Stimulated activated CD4-positive, alpha-beta T cell treated with anti-CD3 and anti-CD28 coated beads, TNF-alpha, amount 100 ng/mL, for 48 hours (primary cell): ENCODE measurements around the gene BSCL2.
"Not testable (repeated sequence)": the region's sequence is repeated elsewhere in the genome, so short reads cannot be mapped to it uniquely, and the experiment has no call there.

ENCODE experiments used
- DNase-seq, 3 donors: peaks; one replicate each; pipeline ENCODE4 v3.0.0-alpha.2; 2020; ENCODE audit warnings: low read depth in 3 of 3

BSCL2 gene

DNA sequence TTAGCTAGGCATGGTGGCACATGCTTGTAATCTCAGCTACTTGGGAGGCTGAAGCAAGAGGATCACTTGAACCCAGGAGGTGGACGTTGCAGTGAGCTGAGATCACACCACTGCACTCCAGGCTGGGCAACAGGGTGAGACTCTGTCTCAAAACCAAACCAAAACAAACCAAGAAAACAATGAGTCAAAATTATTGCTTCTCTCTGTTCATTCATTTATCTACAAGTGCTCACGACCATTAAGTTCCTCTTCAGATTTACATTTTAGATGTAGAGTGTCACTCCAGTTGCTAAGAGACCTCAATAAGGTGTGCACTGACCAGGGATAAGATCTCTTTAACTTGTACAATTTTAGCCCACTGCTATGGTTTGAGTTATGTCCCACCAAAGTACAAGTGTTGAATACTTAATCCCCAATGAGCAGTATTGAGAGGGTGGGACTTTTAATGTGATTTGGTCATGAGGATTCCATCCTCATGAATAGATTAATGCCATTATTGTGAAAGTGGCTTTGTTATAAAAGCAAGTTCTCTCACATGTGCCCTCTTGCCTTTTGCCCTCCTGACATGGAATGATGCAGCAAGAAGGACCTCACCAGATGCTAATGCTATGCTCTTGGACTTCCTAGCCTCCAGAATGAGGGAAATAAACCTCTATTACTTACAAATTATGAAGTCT is 12.2 kb upstream of the BSCL2 start:
- DNase-seq = no peak

- DNase-seq = no peak
Measured at GRCh38 chr11:62716816-62717215, 9.6 kb upstream of the BSCL2 start.

GRCh38 chr11:62716206-62716605 is 9.0 kb upstream of the BSCL2 start:
- no peak for DNase-seq

- no peak for DNase-seq
Measured at GRCh38 chr11:62715150-62716130, 8.2 kb upstream of the BSCL2 start.

GRCh38 chr11:62713343-62713742 is 6.1 kb upstream of the BSCL2 start:
- DNase-seq = no peak

- DNase-seq = no peak
Measured at GRCh38 chr11:62712861-62713260, 5.6 kb upstream of the BSCL2 start.

DNA sequence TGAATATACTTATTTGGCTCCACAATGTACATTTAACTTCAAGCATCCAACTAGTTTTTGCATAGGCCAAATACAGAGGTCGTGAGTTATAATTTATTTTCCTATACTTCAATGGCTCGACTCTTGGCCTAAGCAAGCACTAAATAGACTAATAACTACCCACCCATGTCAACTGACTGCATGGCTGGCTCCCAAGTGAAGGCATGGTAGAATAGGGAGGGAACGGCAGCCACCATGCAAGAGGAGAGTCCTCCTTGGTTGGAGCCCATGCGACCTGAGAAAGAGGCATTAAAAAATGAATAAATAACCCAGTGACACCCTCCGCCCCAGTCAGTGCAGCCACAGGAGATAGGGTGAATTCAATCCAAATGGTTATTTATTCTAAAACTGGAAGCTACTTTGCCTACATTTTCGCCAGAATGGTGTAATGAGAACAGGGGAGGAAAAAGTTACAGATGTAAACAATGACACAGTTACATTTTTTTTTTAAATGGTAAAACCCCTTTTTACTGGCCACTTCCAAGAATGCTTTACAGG is 5.1 kb upstream of the BSCL2 start:
- DNase-seq = no peak

- DNase-seq = no peak
Measured at GRCh38 chr11:62710001-62710345, 2.7 kb upstream of the BSCL2 start.

DNA sequence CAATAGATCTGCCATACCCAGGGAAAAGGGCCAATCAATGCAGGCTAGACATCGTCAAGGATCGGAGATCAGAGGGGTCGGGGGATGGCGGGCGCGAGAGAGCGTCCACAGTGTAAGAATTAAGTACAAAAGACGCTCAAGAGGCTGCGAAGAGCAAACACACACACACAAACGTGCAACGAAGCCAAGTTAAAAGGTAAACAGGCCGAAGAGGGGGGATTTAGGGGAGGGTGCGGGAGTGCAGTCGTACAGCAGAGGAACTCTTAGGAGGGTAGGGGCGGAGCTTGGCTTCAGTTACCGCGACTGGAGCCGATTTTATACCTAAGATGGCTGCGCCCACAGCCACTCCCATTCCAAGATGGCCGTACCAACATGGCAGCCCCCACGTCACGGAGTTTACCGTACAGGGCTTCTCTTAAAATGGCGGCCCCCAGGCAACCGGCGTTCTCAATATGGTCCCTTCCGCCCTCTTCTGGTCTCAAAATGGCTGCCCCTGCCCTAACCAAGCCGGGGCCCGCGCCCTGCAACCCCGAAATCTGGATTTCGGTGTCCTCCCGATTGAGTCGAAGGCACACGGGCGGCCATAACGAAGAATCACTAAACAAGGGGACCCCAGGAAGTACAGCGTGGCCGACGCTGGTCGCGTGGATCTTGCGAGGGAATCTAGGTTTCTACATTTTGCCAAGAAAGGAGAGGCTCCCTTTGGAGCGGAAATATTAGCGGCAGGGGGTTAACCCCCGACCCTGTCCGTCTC is 2.2 kb upstream of the BSCL2 start:
- peak; percentile 88 to 95 (median 92) for DNase-seq

- peak in 1 of 3 donors; percentile 29 for DNase-seq
Measured at GRCh38 chr11:62708793-62709192, 1.6 kb upstream of the BSCL2 start.

DNA sequence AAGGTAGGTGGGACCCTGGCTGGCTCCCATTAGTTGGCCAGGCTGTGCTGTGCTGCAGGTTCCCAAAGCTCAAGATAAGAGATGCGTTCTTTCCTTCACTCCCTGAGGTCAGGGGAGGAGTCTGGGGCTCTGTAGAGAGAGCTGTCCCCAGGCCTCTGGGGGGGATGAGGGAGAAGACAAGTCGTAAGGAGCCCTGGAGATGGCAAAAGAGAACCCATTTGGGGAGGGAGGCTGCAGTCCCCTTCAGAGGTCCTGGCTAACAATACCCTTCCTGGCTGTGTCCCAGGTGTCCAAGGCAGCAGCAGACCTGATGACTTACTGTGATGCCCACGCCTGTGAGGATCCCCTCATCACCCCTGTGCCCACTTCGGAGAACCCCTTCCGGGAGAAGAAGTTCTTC is 1.2 kb upstream of the BSCL2 start:
- no peak for DNase-seq

- no peak for DNase-seq
Measured at GRCh38 chr11:62706850-62707247, 375 bp downstream of the BSCL2 start.

- peak; percentile 87 to 94 (median 91) for DNase-seq
Measured at GRCh38 chr11:62705880-62706849, 1.1 kb downstream of the BSCL2 start.

GRCh38 chr11:62705413-62705812 is 1.8 kb downstream of the BSCL2 start:
- no peak for DNase-seq

- not testable (repeated sequence) for DNase-seq
Measured at GRCh38 chr11:62703921-62704320, 3.3 kb downstream of the BSCL2 start.

- no peak for DNase-seq
Measured at GRCh38 chr11:62702246-62702645, 5.0 kb downstream of the BSCL2 start.

DNA sequence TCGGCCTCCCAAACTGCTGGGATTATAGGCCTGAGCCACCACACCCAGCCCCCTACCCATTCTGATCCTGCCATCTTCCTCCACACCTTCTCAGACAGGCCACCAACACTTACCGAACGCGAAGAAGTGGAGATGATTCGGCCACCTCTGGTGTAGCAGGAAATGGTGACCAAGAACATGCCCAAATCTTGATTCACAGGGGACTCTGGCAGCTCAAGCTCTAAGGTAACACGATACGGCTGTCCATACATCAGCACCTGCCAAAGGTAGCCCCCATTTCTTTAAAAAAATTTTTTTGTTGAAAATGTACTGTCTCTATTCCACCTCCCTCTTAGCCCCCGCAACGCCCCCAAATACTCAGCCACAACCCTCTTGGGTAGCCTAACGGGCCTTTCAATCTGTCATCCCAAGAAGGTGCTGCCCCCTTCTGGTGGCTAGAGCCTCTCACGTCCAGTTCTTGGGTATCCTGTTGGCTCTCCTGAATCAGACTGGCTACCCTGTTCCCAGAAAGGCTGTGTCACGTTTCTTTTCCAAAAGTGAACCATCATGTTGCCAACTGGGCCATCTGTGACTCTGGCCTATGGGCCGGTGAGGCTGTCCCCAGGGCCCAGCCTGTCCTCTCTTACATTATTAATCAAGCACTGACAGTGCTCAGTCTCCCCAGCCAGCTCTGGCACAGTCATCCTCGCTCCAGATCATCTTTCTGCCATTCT is 12.6 kb downstream of the BSCL2 start:
- peak in 2 of 3 donors; percentile 56 to 71 for DNase-seq

DNA sequence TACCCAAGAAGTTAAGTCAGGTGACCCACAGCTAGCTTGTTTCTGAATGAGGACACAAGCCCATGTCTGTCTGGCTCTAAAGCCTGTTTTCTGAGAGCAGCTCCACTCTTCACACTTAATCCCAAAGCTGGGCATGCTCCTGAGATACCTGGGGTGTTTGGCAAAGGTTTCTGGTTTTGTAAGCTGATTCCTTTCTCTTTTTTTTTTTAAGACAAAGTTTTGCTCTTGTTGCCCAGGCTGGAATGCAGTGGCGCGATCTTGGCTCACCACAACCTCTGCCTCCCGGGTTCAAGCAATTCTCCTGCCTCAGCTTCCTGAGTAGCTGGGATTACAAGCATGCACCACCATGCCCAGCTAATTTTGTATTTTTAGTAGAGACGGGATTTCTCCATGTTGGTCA is 13.6 kb downstream of the BSCL2 start:
- DNase-seq = not testable (repeated sequence)

DNA sequence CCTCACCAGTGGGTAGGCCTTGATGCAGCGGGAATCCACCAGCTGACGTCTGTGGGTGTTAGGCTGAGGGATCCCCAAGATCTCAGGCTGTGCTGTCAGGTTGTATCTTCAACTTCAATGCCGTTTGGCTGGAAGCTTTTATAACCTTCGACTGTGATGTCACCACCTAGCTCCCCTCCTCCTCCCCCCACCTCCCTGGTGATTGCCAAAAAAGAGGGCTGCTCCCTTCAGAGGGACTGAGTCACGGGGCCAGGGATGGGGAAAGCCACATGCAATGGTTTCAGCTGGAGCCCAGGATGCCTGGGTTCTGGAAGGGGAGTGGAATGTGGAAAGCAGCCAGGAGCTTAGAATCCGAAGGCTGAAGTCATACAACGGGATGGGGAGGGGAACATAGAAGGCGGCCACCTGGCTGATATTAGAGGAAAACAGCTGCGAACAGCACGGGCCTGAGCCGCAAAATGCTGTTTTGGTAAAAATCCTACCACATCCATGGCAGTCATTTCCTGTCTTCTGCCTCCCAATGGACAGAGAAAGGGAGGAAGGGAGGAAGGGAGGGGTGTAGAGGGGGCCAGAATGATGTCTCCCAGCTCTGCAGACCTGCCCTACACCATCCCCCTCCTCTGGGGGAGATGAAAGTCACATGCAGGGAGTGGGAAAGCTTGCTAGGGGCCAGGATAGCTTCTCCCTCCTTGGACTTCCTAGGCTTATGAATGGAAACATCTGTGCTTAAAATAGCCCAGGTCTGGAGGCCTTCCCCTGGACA is 17.6 kb downstream of the BSCL2 start, which contains the start of gene LRRN4CL:
LRRN4CL (minus strand) TSS at position 110 of the 763 bp plus-strand sequence. CDS start 1,022 bp downstream, outside the sequence.
- no peak for DNase-seq
